Astrocyte of the cerebellum (primary cell): ENCODE measurements around the gene COX11.

ENCODE experiments used
- DNase-seq: peaks from one replicate; pipeline ENCODE4 v3.0.0-alpha.2; 2011; ENCODE audit warnings: low read depth
- H3K4me3 ChIP-seq: 2 replicates; pipeline ENCODE4 v1.5.1; 2011; ENCODE audit warnings: mild to moderate bottlenecking, low read depth, low read length, moderate library complexity
- in situ Hi-C: cut with HindIII; loops from 2 replicates; pipeline ENCODE4 v1.10.0; 2017; ENCODE audit warnings: low sequenced_read_pairs
- TF ChIP-seq, protein P1 (sequence below): IDR thresholded peaks from 2 replicates; pipeline ENCODE4 v1.5.1; 2012; ENCODE audit warnings: low read length, low read depth, moderate library complexity, mild to moderate bottlenecking; ENCODE audit errors: missing control alignments

The COX11 gene

DNA sequence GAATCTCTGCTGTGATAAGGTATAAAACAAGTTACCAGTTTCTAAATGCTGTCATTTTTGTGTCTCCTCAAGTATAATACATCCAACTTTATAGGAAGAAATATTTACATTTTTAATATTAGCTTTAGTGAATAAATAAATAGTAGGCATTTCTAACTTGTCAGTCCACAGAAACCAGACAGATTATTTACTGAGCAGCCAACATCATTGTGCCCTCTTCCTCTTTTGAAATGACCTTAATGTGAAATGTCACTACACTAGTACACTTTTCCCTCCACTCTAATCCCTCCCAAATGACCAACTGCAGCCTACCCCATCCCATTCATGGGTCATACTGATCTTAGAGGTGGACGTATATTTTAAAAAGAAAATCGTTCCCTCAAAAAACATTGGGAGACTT is 9.3 kb upstream of the COX11 start:
- in situ Hi-C loops: no loop called here
- DNase-seq: no peak
- TF ChIP-seq, protein P1, sequence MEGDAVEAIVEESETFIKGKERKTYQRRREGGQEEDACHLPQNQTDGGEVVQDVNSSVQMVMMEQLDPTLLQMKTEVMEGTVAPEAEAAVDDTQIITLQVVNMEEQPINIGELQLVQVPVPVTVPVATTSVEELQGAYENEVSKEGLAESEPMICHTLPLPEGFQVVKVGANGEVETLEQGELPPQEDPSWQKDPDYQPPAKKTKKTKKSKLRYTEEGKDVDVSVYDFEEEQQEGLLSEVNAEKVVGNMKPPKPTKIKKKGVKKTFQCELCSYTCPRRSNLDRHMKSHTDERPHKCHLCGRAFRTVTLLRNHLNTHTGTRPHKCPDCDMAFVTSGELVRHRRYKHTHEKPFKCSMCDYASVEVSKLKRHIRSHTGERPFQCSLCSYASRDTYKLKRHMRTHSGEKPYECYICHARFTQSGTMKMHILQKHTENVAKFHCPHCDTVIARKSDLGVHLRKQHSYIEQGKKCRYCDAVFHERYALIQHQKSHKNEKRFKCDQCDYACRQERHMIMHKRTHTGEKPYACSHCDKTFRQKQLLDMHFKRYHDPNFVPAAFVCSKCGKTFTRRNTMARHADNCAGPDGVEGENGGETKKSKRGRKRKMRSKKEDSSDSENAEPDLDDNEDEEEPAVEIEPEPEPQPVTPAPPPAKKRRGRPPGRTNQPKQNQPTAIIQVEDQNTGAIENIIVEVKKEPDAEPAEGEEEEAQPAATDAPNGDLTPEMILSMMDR: no peak
- H3K4me3 ChIP-seq: no peak overlapping the region

DNA sequence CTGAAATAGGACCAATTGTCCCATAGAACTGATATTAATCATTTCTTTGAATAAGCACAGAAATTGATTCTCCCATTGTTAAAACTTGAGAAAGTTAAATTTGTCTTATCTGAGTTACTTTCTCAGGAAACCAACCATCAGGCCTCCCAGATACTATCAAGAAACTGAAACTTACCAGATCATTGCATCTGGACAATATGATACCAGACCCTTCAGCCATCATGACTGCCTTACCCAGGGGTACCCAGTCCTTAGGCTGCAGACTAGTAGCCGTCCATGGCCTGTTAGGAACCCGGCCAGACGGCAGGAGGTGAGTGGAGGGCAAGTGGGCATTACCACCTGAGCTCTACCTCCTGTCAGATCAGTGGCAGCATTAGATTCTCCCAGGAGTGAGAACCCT is 7.9 kb upstream of the COX11 start:
- no peak for DNase-seq
- in situ Hi-C loops: no loop called here
- TF ChIP-seq, protein P1: no peak
- H3K4me3 ChIP-seq: no peak overlapping the region

DNA sequence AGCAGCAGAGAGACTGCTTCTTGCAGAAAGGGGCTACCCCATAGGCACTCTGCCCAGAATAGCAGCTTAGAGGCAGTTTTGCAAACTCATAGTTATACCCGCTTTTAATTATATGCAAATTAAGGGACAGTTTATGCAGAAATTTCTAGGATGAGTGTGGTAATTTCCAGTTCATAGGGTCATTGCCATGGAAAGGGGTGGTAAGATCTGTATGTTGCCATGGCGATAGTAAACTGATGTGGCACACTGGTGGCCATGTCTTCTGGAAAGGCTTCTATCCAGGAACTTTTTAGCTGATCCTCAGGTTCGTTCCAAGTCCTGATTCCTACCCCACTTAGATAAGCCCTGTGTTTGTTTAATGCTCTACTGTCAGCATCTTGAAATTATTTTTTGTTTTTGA is 6.3 kb upstream of the COX11 start:
- in situ Hi-C loops: no loop called here
- no peak for DNase-seq
- TF ChIP-seq, protein P1: no peak
- H3K4me3 ChIP-seq: no peak overlapping the region

DNA sequence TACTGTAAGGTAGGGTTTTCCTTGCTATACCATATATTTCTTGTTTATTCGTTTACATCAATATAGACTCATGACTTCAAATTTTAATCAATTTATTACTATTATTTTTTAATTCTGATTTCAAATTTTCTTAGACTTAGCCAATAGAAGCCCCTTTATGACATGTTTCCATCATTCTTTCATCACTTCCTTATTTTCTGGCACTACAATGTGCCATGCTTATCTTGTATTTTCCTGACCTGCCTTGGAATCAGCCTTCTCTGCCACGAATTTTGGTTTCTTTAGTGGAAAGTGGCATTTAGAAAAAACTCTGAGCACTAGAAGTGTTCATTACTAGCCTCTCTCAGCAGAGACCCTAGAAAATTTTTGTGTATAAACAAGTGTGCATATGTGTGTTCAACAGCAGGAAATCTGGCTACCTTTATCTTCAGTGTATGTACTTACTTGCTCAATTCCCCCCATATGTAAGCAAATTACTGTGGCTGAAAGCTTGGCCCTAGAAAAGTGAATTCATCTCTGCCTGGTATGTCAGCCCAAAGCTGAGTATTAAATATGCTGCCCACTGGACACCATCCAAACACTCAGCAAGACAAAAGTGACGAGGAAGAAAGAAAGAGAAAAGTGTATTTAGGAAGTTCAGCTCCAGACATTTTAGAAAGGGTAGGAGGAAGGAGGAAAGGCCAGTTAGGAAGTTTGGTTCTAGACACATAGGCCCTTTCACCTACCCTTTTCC is 4.1 kb upstream of the COX11 start:
- TF ChIP-seq, protein P1: no peak
- in situ Hi-C loops: no loop called here
- H3K4me3 ChIP-seq: no peak overlapping the region

DNA sequence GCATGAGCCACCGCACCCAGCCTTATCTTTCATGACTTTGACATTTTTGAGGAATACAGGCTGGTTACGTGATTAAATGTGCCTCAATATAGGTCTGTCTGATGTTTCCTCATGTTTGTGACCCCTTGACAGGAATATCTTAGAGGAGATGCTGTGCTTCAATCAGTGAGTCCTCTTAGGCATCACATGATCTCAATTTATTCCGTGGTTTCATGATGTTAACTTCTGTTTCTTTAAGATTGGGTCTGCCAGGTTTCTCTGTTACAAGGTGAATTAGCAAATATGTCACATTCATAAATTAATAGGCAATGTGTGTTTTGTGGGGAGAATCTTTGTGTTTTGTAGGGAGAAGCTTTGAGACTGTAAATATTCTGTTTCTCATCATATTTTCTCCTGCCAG is 3.4 kb upstream of the COX11 start:
- in situ Hi-C loops: no loop called here
- DNase-seq: no peak
- H3K4me3 ChIP-seq: no peak overlapping the region
- TF ChIP-seq, protein P1: no peak

More for the DNA sequence above, 4.1 kb upstream of the COX11 start:
- no peak for DNase-seq

DNA sequence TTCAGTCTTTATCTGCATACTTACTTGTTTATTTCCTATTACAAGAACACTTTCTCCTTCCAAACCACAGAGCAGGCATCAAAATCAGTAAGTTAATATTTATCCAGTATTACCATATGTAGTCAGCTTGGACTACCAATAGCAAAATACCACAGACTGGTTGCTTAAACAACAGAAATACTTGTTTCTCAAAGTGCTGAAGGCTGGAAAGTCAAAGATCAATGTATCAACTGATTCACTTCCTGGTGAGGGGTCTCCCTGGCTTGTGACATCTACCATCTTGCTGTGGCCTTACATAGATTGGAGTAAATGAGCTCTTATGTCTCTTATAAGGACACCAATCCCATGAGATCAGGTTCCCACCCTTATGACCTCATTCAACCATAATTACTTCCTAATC is 2.7 kb upstream of the COX11 start:
- DNase-seq: no peak
- no peak overlapping the region for H3K4me3 ChIP-seq
- TF ChIP-seq, protein P1: no peak
- in situ Hi-C loops: no loop called here
